ENCODE results near the gene PCDHB3.
A peak's percentile ranks its signal among the peaks of the same experiment; 100 is the strongest.
"Not testable (repeated sequence)": the region's sequence is repeated elsewhere in the genome, so short reads cannot be mapped to it uniquely, and the experiment has no call there.

The PCDHB3 gene

DNA sequence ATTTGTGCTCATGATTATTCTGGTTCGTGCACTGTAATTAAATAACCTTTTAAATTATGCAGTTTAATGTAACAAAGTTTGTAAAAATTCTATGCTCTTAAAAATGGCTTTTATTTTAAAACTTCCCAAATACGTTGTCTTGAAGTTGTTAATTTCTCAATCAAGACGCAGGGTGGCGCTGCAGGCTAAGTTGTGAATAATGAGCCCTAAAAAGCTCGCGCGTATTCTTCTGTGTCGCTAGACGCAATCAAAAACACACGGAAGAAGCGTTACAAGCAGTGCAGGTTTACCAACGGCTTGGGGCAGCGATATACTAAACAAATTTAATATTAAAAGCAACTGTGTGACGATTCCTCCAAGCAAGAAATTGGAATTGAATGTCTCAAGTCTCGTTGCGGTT lies 21.3 kb downstream of the PCDHB3 start, which contains the start of gene PCDHB4:
Gene PCDHB4 (plus strand): TSS at position 256 of the 400 bp plus-strand sequence. CDS start 181 bp downstream, outside the sequence.
- DNase-seq (ENCODE audit: low read depth) = peak; percentile 8
- TF ChIP-seq, protein P1, sequence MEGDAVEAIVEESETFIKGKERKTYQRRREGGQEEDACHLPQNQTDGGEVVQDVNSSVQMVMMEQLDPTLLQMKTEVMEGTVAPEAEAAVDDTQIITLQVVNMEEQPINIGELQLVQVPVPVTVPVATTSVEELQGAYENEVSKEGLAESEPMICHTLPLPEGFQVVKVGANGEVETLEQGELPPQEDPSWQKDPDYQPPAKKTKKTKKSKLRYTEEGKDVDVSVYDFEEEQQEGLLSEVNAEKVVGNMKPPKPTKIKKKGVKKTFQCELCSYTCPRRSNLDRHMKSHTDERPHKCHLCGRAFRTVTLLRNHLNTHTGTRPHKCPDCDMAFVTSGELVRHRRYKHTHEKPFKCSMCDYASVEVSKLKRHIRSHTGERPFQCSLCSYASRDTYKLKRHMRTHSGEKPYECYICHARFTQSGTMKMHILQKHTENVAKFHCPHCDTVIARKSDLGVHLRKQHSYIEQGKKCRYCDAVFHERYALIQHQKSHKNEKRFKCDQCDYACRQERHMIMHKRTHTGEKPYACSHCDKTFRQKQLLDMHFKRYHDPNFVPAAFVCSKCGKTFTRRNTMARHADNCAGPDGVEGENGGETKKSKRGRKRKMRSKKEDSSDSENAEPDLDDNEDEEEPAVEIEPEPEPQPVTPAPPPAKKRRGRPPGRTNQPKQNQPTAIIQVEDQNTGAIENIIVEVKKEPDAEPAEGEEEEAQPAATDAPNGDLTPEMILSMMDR (conservative IDR thresholded peaks at IDR 0.05; ENCODE audit: control insufficient read depth, insufficient read depth, low read depth, low read length) = peak; percentile 14
- H3K4me3 ChIP-seq (ENCODE audit: control insufficient read depth, low read depth, low read length) = no peak within 1 kb of the TSS

DNA sequence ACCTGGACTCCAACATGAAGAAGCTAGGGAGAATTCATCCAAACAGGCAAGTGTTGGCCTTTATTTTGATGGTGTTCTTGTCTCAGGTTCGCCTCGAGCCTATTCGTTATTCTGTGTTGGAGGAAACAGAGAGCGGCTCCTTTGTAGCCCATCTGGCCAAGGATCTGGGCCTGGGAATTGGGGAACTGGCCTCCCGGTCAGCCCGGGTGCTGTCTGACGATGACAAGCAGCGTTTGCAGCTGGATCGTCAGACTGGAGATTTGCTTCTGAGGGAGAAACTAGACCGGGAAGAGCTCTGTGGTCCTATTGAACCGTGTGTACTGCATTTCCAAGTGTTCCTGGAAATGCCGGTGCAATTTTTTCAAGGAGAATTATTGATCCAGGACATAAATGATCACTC lies 21.7 kb downstream of the PCDHB3 start:
- H3K4me3 ChIP-seq (ENCODE audit: control insufficient read depth, low read depth, low read length) = no peak overlapping the region
- TF ChIP-seq, protein P1 (conservative IDR thresholded peaks at IDR 0.05; ENCODE audit: control insufficient read depth, insufficient read depth, low read depth, low read length) = no peak
- DNase-seq (ENCODE audit: low read depth) = no peak

DNA sequence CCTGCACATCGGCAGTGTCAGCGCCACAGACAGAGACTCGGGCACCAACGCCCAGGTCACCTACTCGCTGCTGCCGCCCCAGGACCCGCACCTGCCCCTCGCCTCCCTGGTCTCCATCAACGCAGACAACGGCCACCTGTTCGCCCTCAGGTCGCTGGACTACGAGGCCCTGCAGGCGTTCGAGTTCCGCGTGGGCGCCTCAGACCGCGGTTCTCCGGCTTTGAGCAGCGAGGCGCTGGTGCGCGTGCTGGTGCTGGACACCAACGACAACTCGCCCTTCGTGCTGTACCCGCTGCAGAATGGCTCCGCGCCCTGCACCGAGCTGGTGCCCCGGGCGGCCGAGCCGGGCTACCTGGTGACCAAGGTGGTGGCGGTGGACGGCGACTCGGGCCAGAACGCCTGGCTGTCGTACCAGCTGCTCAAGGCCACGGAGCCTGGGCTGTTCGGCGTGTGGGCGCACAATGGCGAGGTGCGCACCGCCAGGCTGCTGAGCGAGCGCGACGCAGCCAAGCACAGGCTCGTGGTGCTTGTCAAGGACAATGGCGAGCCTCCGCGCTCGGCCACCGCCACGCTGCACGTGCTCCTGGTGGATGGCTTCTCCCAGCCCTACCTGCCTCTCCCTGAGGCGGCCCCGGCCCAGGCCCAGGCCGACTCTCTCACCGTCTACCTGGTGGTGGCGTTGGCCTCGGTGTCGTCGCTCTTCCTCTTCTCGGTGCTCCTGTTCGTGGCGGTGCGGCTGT lies 23.3 kb downstream of the PCDHB3 start:
- DNase-seq (ENCODE audit: low read depth); H3K4me3 ChIP-seq (ENCODE audit: control insufficient read depth, low read depth, low read length): not testable (repeated sequence)

DNA sequence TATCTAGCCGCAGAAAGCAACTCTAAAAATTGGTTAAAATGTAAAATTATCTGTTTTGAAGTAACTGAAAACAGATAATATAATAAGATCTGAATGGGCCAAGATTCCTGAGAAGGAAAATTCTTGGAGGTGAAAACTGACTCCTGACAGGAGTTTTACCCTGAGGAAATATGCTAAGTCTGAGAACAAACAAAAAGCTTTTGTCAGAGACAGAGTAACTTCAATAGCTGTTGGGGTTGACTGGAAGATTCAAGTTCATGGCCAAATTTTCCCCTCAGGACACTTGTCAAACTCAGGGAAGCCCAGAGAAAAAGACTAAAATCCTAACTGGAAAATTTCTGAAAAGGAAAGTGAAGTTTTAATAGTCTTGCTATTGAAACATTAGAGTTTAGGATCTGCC lies 27.0 kb downstream of the PCDHB3 start:
- TF ChIP-seq, protein P1 (conservative IDR thresholded peaks at IDR 0.05; ENCODE audit: control insufficient read depth, insufficient read depth, low read depth, low read length) = no peak
- H3K4me3 ChIP-seq (ENCODE audit: control insufficient read depth, low read depth, low read length) = no peak overlapping the region
- DNase-seq (ENCODE audit: low read depth) = no peak

DNA sequence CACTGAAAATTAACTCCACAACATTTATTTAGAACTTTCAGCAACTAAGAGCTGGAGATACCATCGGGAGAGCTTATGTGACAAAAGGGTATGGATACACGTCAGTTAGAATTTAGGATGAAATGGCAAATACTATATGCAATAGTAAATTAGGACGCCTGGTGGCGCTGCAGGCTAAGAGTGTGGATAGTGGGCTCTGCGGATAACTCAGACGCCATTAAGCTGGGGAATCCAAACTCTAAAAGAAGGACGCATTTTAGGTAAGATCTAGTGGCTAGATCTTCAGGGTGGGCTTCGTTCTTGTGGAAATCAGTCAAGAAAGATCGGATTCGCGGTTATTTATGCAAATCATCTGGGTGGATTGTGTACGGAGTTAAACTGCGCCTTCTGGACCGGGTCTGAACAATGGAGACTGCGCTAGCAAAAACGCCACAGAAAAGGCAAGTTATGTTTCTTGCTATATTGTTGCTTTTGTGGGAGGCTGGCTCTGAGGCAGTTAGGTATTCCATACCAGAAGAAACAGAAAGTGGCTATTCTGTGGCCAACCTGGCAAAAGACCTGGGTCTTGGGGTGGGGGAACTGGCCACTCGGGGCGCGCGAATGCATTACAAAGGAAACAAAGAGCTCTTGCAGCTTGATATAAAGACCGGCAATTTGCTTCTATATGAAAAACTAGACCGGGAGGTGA lies 34.9 kb downstream of the PCDHB3 start, which contains the start of gene PCDHB5:
Gene PCDHB5 (plus strand): TSS at position 177 of the 688 bp plus-strand sequence. CDS start 229 bp downstream, at position 406.
- peak within 1 kb of the TSS; percentile 7 for H3K4me3 ChIP-seq (ENCODE audit: control insufficient read depth, low read depth, low read length)
- DNase-seq (ENCODE audit: low read depth) = peak; percentile 9
- TF ChIP-seq, protein P1 (conservative IDR thresholded peaks at IDR 0.05; ENCODE audit: control insufficient read depth, insufficient read depth, low read depth, low read length) = peak; percentile 40

DNA sequence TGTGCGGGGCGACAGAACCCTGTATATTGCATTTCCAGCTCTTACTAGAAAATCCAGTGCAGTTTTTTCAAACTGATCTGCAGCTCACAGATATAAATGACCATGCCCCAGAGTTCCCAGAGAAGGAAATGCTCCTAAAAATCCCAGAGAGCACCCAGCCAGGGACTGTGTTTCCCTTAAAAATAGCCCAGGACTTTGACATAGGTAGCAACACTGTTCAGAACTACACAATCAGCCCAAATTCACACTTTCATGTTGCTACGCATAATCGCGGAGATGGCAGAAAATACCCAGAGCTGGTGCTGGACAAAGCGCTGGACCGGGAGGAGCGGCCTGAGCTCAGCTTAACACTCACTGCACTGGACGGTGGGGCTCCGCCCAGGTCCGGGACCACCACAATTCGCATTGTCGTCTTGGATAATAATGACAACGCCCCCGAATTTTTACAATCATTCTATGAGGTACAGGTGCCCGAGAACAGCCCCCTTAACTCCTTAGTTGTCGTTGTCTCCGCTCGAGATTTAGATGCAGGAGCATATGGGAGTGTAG lies 35.5 kb downstream of the PCDHB3 start:
- TF ChIP-seq, protein P1 (conservative IDR thresholded peaks at IDR 0.05; ENCODE audit: control insufficient read depth, insufficient read depth, low read depth, low read length) = no peak
- H3K4me3 ChIP-seq (ENCODE audit: control insufficient read depth, low read depth, low read length) = no peak overlapping the region
- DNase-seq (ENCODE audit: low read depth) = no peak

DNA sequence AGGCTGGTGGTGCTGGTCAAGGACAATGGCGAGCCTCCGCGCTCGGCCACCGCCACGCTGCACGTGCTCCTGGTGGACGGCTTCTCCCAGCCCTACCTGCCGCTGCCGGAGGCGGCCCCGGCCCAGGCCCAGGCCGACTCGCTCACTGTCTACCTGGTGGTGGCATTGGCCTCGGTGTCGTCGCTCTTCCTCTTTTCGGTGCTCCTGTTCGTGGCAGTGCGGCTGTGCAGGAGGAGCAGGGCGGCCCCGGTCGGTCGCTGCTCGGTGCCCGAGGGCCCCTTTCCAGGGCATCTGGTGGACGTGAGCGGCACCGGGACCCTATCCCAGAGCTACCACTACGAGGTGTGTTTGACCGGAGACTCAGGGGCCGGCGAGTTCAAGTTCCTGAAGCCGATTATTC lies 37.1 kb downstream of the PCDHB3 start:
- DNase-seq (ENCODE audit: low read depth); H3K4me3 ChIP-seq (ENCODE audit: control insufficient read depth, low read depth, low read length): not testable (repeated sequence)

All from fibroblast of mammary gland (primary cell).